ENCODE data around the gene MARCKS. TPM values are rescaled to one million over a fixed set of nuclear protein-coding genes. Genes with fewer than 3 reads are reported as not detected.

The MARCKS gene
- total RNA-seq, 1 donor: 535 TPM

- no peaks in the 10 kb centered on the region for H4K20me1 ChIP-seq (ENCODE audit: insufficient read depth, low read length)
- H3K27me3 ChIP-seq (ENCODE audit: insufficient read depth, low read length): no peaks in the 10 kb centered on the region
- H3K4me1 ChIP-seq (ENCODE audit: insufficient read depth, low read length): peaks cover 20% of the 10 kb centered on the region
- H3K4me2 ChIP-seq (ENCODE audit: insufficient read depth, low read length): peak overlapping the region; percentile 68
- H3K36me3 ChIP-seq (ENCODE audit: insufficient read depth, low read length): no peaks in the 10 kb centered on the region
- H3K79me2 ChIP-seq (ENCODE audit: insufficient read depth, low read length): no peaks in the 10 kb centered on the region
- peak overlapping the region; percentile 68 for H2AFZ ChIP-seq (ENCODE audit: low read length)
- no peaks in the 10 kb centered on the region for H3K9me3 ChIP-seq (ENCODE audit: low read depth, low read length)
- no peak for TF ChIP-seq CTCF (IDR thresholded peaks at IDR 0.05; ENCODE audit: extremely low read depth, low read depth, low read length)
- peak overlapping the region; percentile 50 for H3K4me3 ChIP-seq (ENCODE audit: insufficient read depth, low read length)
- no peak for DNase-seq (ENCODE audit: insufficient read length, low spot score, missing footprints)
- no peak overlapping the region for H3K27ac ChIP-seq (ENCODE audit: low read depth, low read length)
These were observed 32.7 kb upstream of the MARCKS start for GRCh38 chr6:113824411-113824810.

DNA sequence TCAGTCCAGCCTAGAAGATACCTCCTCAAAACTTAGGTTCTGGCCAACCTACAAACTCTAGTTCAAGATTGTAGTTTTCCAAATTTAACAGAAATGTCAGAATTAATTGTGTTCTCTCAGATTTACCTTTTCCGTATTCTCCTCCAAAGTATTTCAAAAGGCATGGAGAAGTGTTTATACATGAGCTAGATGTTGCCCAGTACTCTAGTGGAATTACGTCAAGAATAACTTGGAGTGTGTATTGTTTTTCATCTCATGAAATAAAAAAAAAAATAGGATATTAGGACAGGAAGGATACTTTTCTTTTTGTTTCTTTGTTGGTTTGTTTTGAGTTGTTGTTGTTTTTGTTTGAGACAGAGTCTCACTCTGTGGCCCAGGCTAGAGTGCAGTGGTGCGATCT lies 32.3 kb upstream of the MARCKS start:
- Histone ChIP-seq H3K4me3 (ENCODE audit: insufficient read depth, low read length) (no peak overlapping the region), H3K4me2 (ENCODE audit: insufficient read depth, low read length) (peak overlapping the region; percentile 68)
- no peak for TF ChIP-seq CTCF (IDR thresholded peaks at IDR 0.05; ENCODE audit: extremely low read depth, low read depth, low read length)

DNA sequence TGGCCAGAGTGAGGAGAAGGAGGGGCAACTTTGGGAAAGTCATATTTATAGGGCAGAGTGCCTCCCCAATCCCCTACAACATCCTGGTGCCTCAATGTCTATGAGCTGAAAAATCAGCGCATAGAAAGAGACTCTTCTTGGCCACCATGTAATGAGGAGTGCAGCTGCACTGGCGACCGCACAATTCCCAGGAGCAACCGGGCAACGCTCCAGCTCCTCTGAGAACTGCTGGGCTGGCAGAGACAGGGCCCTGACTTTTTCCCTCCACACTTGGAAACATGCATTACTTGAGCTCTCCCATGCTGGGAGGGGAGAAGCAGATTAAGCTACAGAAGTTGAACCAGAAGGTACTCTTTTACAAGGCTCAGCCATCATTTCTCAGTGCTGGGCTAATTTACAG lies 31.4 kb upstream of the MARCKS start:
- H3K4me3 ChIP-seq (ENCODE audit: insufficient read depth, low read length): no peak overlapping the region
- peaks cover 28% of the 10 kb centered on the region for H3K4me1 ChIP-seq (ENCODE audit: insufficient read depth, low read length)
- peak; percentile 21 for DNase-seq (ENCODE audit: insufficient read length, low spot score, missing footprints)
- H4K20me1 ChIP-seq (ENCODE audit: insufficient read depth, low read length): no peaks in the 10 kb centered on the region
- H2AFZ ChIP-seq (ENCODE audit: low read length): peak overlapping the region; percentile 6
- H3K9me3 ChIP-seq (ENCODE audit: low read depth, low read length): no peaks in the 10 kb centered on the region
- no peaks in the 10 kb centered on the region for H3K36me3 ChIP-seq (ENCODE audit: insufficient read depth, low read length)
- H3K79me2 ChIP-seq (ENCODE audit: insufficient read depth, low read length): no peaks in the 10 kb centered on the region
- peak overlapping the region; percentile 35 for H3K4me2 ChIP-seq (ENCODE audit: insufficient read depth, low read length)
- no peaks in the 10 kb centered on the region for H3K27me3 ChIP-seq (ENCODE audit: insufficient read depth, low read length)
- TF ChIP-seq CTCF (IDR thresholded peaks at IDR 0.05; ENCODE audit: extremely low read depth, low read depth, low read length): no peak
- H3K27ac ChIP-seq (ENCODE audit: low read depth, low read length): no peak overlapping the region

More for the DNA sequence above, 32.3 kb upstream of the MARCKS start:
- peaks cover 25% of the 10 kb centered on the region for H3K4me1 ChIP-seq (ENCODE audit: insufficient read depth, low read length)
- no peak overlapping the region for H3K27ac ChIP-seq (ENCODE audit: low read depth, low read length)
- no peaks in the 10 kb centered on the region for H3K9me3 ChIP-seq (ENCODE audit: low read depth, low read length)
- H3K27me3 ChIP-seq (ENCODE audit: insufficient read depth, low read length): no peaks in the 10 kb centered on the region
- no peak overlapping the region for H2AFZ ChIP-seq (ENCODE audit: low read length)
- DNase-seq (ENCODE audit: insufficient read length, low spot score, missing footprints): no peak
- no peaks in the 10 kb centered on the region for H4K20me1 ChIP-seq (ENCODE audit: insufficient read depth, low read length)
- no peaks in the 10 kb centered on the region for H3K36me3 ChIP-seq (ENCODE audit: insufficient read depth, low read length)
- H3K79me2 ChIP-seq (ENCODE audit: insufficient read depth, low read length): no peaks in the 10 kb centered on the region

DNA sequence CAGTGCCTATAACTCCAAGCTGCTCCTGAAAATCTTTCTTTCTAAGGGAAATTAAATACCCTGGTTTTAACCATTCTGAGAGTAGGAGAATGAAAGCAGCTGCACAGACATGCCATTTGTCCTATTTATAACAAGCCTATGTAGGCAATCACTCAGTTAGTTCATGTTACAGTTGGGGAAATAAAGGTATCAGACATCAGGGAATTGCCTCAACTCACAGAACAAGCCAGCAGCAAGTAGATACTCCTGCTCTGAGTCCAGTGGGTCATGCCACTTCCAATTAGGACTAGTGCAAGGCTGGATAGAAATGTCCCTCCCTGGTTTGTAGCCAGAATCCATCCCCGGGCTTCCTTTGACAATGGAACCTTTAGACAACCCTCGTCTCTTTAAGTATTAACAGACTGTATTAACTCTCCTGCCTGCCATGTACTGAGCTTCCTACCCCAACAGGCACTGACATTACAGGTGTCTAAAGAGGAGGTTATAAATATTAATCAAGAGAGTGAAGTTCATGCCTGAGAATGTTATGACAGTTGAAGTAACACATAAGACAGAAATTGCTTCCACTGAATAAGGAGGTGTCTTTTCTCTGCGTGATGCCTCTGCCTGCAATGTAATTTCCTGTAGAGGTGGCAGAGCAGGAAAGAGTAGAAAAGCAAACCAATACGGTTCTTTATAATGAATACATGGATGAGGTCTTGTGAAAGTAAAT lies 28.0 kb upstream of the MARCKS start:
- no peak overlapping the region for H3K27ac ChIP-seq (ENCODE audit: low read depth, low read length)
- no peaks in the 10 kb centered on the region for H4K20me1 ChIP-seq (ENCODE audit: insufficient read depth, low read length)
- no peak overlapping the region for H3K4me3 ChIP-seq (ENCODE audit: insufficient read depth, low read length)
- no peak overlapping the region for H3K4me2 ChIP-seq (ENCODE audit: insufficient read depth, low read length)
- H2AFZ ChIP-seq (ENCODE audit: low read length): peak overlapping the region; percentile 7
- H3K4me1 ChIP-seq (ENCODE audit: insufficient read depth, low read length): peaks cover 38% of the 10 kb centered on the region
- H3K79me2 ChIP-seq (ENCODE audit: insufficient read depth, low read length): no peaks in the 10 kb centered on the region
- H3K27me3 ChIP-seq (ENCODE audit: insufficient read depth, low read length): no peaks in the 10 kb centered on the region
- no peaks in the 10 kb centered on the region for H3K36me3 ChIP-seq (ENCODE audit: insufficient read depth, low read length)
- no peaks in the 10 kb centered on the region for H3K9me3 ChIP-seq (ENCODE audit: low read depth, low read length)
- no peak for TF ChIP-seq CTCF (IDR thresholded peaks at IDR 0.05; ENCODE audit: extremely low read depth, low read depth, low read length)
- no peak for DNase-seq (ENCODE audit: insufficient read length, low spot score, missing footprints)

Data from osteoblast (primary cell).